MM.1S (cell line): Measurements from ENCODE around the gene DCUN1D3.

ENCODE experiments used
- CTCF ChIP-seq: fragments of 300-600 bp; sonication (generic); IDR thresholded peaks from 2 replicates; pipeline ENCODE4 v1.5.1; 2016; ENCODE audit warnings: antibody characterized with exemption, low read length, mixed read lengths
- EZH2 ChIP-seq: fragments of 300-600 bp; sonication (generic); optimal IDR thresholded peaks from 2 replicates; pipeline ENCODE3; 2017; ENCODE audit warnings: low read depth, mild to moderate bottlenecking, antibody characterized with exemption, low read length, mixed read lengths

GRCh38 chr16:20859699-20860098 lies 40.5 kb downstream of the DCUN1D3 start:
- TF ChIP-seq EZH2 = no peak
- no peak for TF ChIP-seq CTCF
